Measurements from ENCODE around the gene RBM33. TPM values are rescaled to one million over a fixed set of nuclear protein-coding genes. Genes with fewer than 3 reads are reported as not detected.

RBM33 gene
- polyA plus RNA-seq, 1 experiment: 9.5 TPM

DNA sequence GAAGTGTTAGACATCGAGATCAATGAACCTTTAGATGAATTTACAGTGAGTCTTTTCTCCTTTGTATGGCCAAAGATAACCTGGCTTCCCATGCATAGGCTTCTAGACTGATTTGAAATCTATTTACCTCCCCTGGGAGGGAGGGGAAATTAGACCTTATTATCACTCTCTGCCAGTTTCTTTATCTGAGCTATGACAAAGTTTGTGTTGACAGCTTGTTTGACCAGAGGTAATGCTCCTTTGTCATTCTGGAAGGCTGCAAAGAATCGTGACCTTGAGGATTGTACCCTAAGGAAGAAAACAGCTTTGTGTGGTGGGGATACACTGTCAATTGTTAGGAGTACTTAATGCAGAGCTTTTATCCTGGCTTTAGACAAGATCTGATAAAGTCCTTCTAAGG, 36.4 kb downstream of the RBM33 start:
- POLR2A ChIA-PET: no interaction called here
- TF ChIP-seq, protein P1, sequence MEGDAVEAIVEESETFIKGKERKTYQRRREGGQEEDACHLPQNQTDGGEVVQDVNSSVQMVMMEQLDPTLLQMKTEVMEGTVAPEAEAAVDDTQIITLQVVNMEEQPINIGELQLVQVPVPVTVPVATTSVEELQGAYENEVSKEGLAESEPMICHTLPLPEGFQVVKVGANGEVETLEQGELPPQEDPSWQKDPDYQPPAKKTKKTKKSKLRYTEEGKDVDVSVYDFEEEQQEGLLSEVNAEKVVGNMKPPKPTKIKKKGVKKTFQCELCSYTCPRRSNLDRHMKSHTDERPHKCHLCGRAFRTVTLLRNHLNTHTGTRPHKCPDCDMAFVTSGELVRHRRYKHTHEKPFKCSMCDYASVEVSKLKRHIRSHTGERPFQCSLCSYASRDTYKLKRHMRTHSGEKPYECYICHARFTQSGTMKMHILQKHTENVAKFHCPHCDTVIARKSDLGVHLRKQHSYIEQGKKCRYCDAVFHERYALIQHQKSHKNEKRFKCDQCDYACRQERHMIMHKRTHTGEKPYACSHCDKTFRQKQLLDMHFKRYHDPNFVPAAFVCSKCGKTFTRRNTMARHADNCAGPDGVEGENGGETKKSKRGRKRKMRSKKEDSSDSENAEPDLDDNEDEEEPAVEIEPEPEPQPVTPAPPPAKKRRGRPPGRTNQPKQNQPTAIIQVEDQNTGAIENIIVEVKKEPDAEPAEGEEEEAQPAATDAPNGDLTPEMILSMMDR (IDR thresholded peaks at IDR 0.05; ENCODE audit: low read depth, low read length): no peak
- CTCF ChIA-PET: no interaction called here
- Histone ChIP-seq H3K4me3 (ENCODE audit: low read depth, low read length) (no peak overlapping the region), H3K9me3 (ENCODE audit: control insufficient read depth, insufficient read depth, low read length) (no peaks in the 10 kb centered on the region), H3K27ac (ENCODE audit: low read depth, low read length) (no peak overlapping the region), H3K27me3 (ENCODE audit: control insufficient read depth, insufficient read depth, low read length) (no peaks in the 10 kb centered on the region)
- DNase-seq (ENCODE audit: low read depth, low spot score): no peak

DNA sequence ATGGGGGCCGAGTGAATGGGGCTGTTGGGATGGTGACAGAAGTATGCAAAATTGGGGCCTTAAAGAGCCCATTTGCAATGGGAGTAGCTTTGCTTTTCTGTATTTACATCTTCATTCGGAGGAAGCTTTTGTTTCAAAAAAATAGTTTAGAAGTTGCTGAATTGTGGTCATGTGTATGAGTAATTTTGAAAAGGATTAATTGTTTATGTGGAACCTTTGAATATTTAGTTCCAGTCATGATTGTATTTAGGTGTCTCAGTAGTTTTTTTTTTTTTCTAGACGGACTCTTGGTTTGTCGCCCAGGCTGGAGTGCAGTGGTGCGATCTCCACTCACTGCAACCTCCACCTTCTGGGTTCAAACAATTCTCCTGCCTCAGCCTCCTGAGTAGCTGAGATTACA, 37.2 kb downstream of the RBM33 start:
- TF ChIP-seq, protein P1 (IDR thresholded peaks at IDR 0.05; ENCODE audit: low read depth, low read length): no peak
- H3K4me3 ChIP-seq (ENCODE audit: low read depth, low read length): no peak overlapping the region
- no peak overlapping the region for H3K27ac ChIP-seq (ENCODE audit: low read depth, low read length)
- POLR2A ChIA-PET: no interaction called here
- DNase-seq (ENCODE audit: low read depth, low spot score): no peak
- no peaks in the 10 kb centered on the region for H3K9me3 ChIP-seq (ENCODE audit: control insufficient read depth, insufficient read depth, low read length)
- H3K27me3 ChIP-seq (ENCODE audit: control insufficient read depth, insufficient read depth, low read length): no peaks in the 10 kb centered on the region
- CTCF ChIA-PET: interaction anchor here (0.6 to 0.7 kb wide), 2 partner anchors 83 to 966 kb away, joined by 3 to 4 read pairs; no protein-coding TSS in a partner anchor

DNA sequence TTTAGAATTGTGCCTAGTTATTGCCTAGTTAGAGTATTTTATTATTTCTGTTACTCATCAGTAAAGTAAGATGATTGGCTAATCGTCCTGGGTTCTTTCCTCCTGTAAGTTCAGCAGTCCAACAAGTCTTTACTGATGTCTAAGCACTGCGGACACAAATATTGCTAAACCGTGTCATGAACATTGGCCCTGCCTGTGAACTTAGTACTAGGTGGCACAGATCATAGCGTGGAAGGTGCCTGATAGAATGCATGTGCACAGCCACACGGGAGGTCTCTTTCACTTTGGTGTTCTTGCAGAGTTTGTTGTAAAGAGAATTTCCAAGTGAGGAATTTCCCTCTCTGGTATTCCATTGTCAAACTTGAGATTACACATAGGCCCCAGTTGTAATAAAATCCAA, 38.0 kb downstream of the RBM33 start:
- POLR2A ChIA-PET: no interaction called here
- no peak overlapping the region for H3K4me3 ChIP-seq (ENCODE audit: low read depth, low read length)
- DNase-seq (ENCODE audit: low read depth, low spot score): no peak
- no peaks in the 10 kb centered on the region for H3K9me3 ChIP-seq (ENCODE audit: control insufficient read depth, insufficient read depth, low read length)
- no peak overlapping the region for H3K27ac ChIP-seq (ENCODE audit: low read depth, low read length)
- CTCF ChIA-PET: no interaction called here
- no peaks in the 10 kb centered on the region for H3K27me3 ChIP-seq (ENCODE audit: control insufficient read depth, insufficient read depth, low read length)
- TF ChIP-seq, protein P1 (IDR thresholded peaks at IDR 0.05; ENCODE audit: low read depth, low read length): no peak

DNA sequence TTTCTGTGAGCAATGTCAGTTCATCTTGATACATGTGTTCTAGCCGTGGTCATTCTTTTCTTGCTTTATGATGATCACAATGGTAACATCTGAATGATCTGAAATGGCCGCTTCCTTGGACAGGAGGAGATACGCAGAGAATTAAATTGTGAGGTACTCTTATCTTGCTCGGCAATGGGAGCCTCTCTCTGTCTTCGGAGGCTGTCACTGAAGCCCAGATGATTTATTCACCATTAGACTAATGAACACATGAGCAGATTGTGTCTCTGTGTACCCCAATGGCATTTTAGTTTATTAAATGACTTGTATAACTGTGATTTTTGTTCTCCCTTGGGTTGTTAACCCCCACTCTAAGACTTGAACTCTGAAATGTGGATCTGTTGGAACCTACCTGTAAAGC, 38.6 kb downstream of the RBM33 start:
- Histone ChIP-seq H3K4me3 (ENCODE audit: low read depth, low read length) (no peak overlapping the region), H3K27me3 (ENCODE audit: control insufficient read depth, insufficient read depth, low read length) (no peaks in the 10 kb centered on the region), H3K27ac (ENCODE audit: low read depth, low read length) (no peak overlapping the region), H3K9me3 (ENCODE audit: control insufficient read depth, insufficient read depth, low read length) (no peaks in the 10 kb centered on the region)
- CTCF ChIA-PET: no interaction called here
- POLR2A ChIA-PET: no interaction called here
- TF ChIP-seq, protein P1 (IDR thresholded peaks at IDR 0.05; ENCODE audit: low read depth, low read length): no peak
- no peak for DNase-seq (ENCODE audit: low read depth, low spot score)

DNA sequence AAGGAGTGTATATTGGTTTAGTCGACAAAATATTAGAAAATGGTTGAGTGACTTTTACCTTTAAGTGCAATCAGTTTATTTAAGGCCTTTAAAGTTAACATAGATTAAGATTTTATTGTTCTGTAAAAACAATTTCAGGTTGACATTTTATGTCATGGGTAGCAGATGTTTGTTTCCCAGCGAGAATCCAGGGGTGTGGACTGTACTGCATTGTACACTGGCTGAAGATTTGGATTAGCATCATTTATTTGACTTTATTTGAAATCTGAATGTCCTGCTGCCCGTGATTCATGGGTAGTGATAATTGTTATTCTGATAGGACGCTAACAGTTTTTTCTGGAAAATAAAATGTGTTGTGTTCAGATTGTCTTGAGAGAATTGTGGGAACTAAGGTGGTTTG, 39.3 kb downstream of the RBM33 start:
- TF ChIP-seq, protein P1 (IDR thresholded peaks at IDR 0.05; ENCODE audit: low read depth, low read length): no peak
- POLR2A ChIA-PET: no interaction called here
- no peaks in the 10 kb centered on the region for H3K9me3 ChIP-seq (ENCODE audit: control insufficient read depth, insufficient read depth, low read length)
- H3K4me3 ChIP-seq (ENCODE audit: low read depth, low read length): no peak overlapping the region
- no peak overlapping the region for H3K27ac ChIP-seq (ENCODE audit: low read depth, low read length)
- DNase-seq (ENCODE audit: low read depth, low spot score): no peak
- H3K27me3 ChIP-seq (ENCODE audit: control insufficient read depth, insufficient read depth, low read length): no peaks in the 10 kb centered on the region
- CTCF ChIA-PET: interaction anchor here (0.6 kb wide), 1 partner anchor 10 kb away, joined by 7 read pairs; no protein-coding TSS in a partner anchor

All from AG04450 (cell line).